Stimulated activated CD4-positive, alpha-beta T cell treated with anti-CD3 and anti-CD28 coated beads, TNF-alpha, amount 100 ng/mL, for 24 hours (primary cell): ENCODE results near the gene GPR180.

Experiments
- DNase-seq, 3 experiments: peaks; one replicate each; pipeline ENCODE4 v3.0.0-alpha.2; 2020; ENCODE audit warnings: low read depth in 3 of 3

Gene GPR180

GRCh38 chr13:94646904-94647303, 45.2 kb downstream of the GPR180 start:
- no peak for DNase-seq

GRCh38 chr13:94656176-94656575, 54.5 kb downstream of the GPR180 start:
- no peak for DNase-seq

- DNase-seq, result peak in 1 of 3 experiments; percentile 30
These were observed 55.1 kb downstream of the GPR180 start for GRCh38 chr13:94656766-94657165.

- no peak for DNase-seq
These were observed 55.5 kb downstream of the GPR180 start for GRCh38 chr13:94657167-94657566.

- DNase-seq, result no peak
These were observed 57.4 kb downstream of the GPR180 start for GRCh38 chr13:94658926-94659597.

- no peak for DNase-seq
These were observed 57.9 kb downstream of the GPR180 start for GRCh38 chr13:94659598-94659946.

- no peak for DNase-seq
These were observed 59.2 kb downstream of the GPR180 start for GRCh38 chr13:94660695-94661326.

GRCh38 chr13:94661406-94661805, 59.7 kb downstream of the GPR180 start:
- DNase-seq, result no peak

- no peak for DNase-seq
These were observed 60.8 kb downstream of the GPR180 start for GRCh38 chr13:94662274-94662945.

- no peak for DNase-seq
These were observed 63.2 kb downstream of the GPR180 start for GRCh38 chr13:94664889-94665288.

- DNase-seq, result no peak
These were observed 64.4 kb downstream of the GPR180 start for GRCh38 chr13:94666065-94666464.

GRCh38 chr13:94667190-94667589, 65.5 kb downstream of the GPR180 start:
- no peak for DNase-seq

- DNase-seq, result no peak
These were observed 70.7 kb downstream of the GPR180 start for GRCh38 chr13:94672400-94672799.

GRCh38 chr13:94673851-94674250, 72.2 kb downstream of the GPR180 start:
- no peak for DNase-seq

GRCh38 chr13:94674609-94675348, 73.1 kb downstream of the GPR180 start:
- DNase-seq, result peak; percentile 32 to 44 (median 32)

- DNase-seq, result no peak
These were observed 76.1 kb downstream of the GPR180 start for GRCh38 chr13:94677799-94678198.

- DNase-seq, result no peak
These were observed 77.2 kb downstream of the GPR180 start for GRCh38 chr13:94678845-94679244.

- DNase-seq, result no peak
These were observed 78.0 kb downstream of the GPR180 start for GRCh38 chr13:94679614-94680013.

GRCh38 chr13:94682229-94682628, 80.6 kb downstream of the GPR180 start:
- no peak for DNase-seq

- DNase-seq, result no peak
These were observed 81.8 kb downstream of the GPR180 start for GRCh38 chr13:94683409-94683808.
